GM12878 (cell line): ENCODE results near the gene PRKCZ. TPM values are rescaled to one million over a fixed set of nuclear protein-coding genes. Genes with fewer than 3 reads are reported as not detected.

Experiments used
- ATAC-seq: fragments of 200-7000 bp; cut with Tn5 transposase; 3 replicates; pipeline ENCODE4 v1.9.1; 2020; ENCODE audit warnings: mild to moderate bottlenecking, moderate library complexity
- BruUV-seq: library from RNA; stranded (reverse); fragments of 400-500 nt; replicated peaks from 2 replicates; lab custom pipeline; 2021; lab: Mats Ljungman, UMichigan
- CTCF ChIA-PET: fragments of 300-600 bp; sonication (Branson Sonifier 250); formaldehyde crosslinking; extraction: SDS; loops from one replicate; lab custom pipeline; 2021; ENCODE audit warnings: inconsistent platforms; lab: Yijun Ruan, JAX
- POLR2A ChIA-PET: fragments of 350-600 bp; formaldehyde crosslinking; extraction: SDS; loops from one replicate; lab custom pipeline; 2021; ENCODE audit warnings: inconsistent platforms; lab: Charles Lee
- RAD21 ChIA-PET: fragments of 300-600 bp; sonication (Branson Sonifier 250); formaldehyde crosslinking; loops from one replicate; lab custom pipeline; 2023; ENCODE audit warnings: antibody characterized with exemption; ENCODE audit not compliant: unreplicated experiment; lab: Charles Lee
- SMC1A ChIA-PET: fragments of 300-600 bp; sonication (Branson Sonifier 250); formaldehyde crosslinking; loops from one replicate; lab custom pipeline; 2023; ENCODE audit not compliant: unreplicated experiment, uncharacterized antibody; lab: Charles Lee
- DNase-seq: peaks from one replicate; pipeline ENCODE4 v3.0.0-alpha.2; 2011; ENCODE audit warnings: low read depth, low spot score
- FAIRE-seq: peaks from 3 replicates; lab custom pipeline; 2011; peaks lifted over from hg19 to GRCh38; lab: Jason Lieb, UNC
- H2AFZ ChIP-seq: 2 replicates; pipeline ENCODE4 v1.6.0; 2011; ENCODE audit warnings: low read depth, low read length, control low read depth; ENCODE audit not compliant: control insufficient read depth
- H3K27ac ChIP-seq: 2 replicates; pipeline ENCODE4 v1.5.1; 2011; ENCODE audit warnings: control low read depth; ENCODE audit not compliant: control insufficient read depth, insufficient read depth
- H3K27me3 ChIP-seq, 2 experiments: replicated peaks in 1 of 2; 2 replicates each; pipeline versions ENCODE4 v1.6.0 to v1.6.1; 2011; ENCODE audit warnings: low read length in 1 of 2; ENCODE audit not compliant: control insufficient read depth in 2 of 2, insufficient read depth in 2 of 2
- H3K36me3 ChIP-seq, 2 experiments: 2 replicates each; pipeline ENCODE4 v1.5.1; 2011; ENCODE audit warnings: low read length in 1 of 2; ENCODE audit not compliant: control insufficient read depth in 2 of 2, insufficient read depth in 2 of 2
- H3K4me1 ChIP-seq: 2 replicates; pipeline ENCODE4 v1.6.1; 2011; ENCODE audit warnings: mild to moderate bottlenecking, low read length, moderate library complexity, mixed read lengths; ENCODE audit not compliant: control insufficient read depth, insufficient read depth
- H3K4me2 ChIP-seq: 2 replicates; pipeline ENCODE4 v1.6.0; 2011; ENCODE audit warnings: control low read depth; ENCODE audit not compliant: control insufficient read depth, insufficient read depth
- H3K4me3 ChIP-seq: fragments of 200-600 bp; sonication (generic); 2 replicates; pipeline ENCODE4 v1.5.1; 2016
- H3K79me2 ChIP-seq: 2 replicates; pipeline ENCODE4 v1.6.0; 2011; ENCODE audit warnings: low read length; ENCODE audit not compliant: control insufficient read depth, insufficient read depth
- H3K9ac ChIP-seq: 2 replicates; pipeline ENCODE4 v1.8.0; 2011; ENCODE audit warnings: low read length, control low read depth, mixed read lengths; ENCODE audit not compliant: control insufficient read depth, insufficient read depth
- H3K9me3 ChIP-seq: replicated peaks from 3 replicates; pipeline ENCODE4 v1.5.1; 2011; ENCODE audit warnings: mild to moderate bottlenecking, low read length; ENCODE audit not compliant: control insufficient read depth, insufficient read depth
- H4K20me1 ChIP-seq: 2 replicates; pipeline ENCODE4 v1.6.0; 2011; ENCODE audit not compliant: control insufficient read depth, insufficient read depth
- CEBPB ChIP-seq, 2 experiments: fragments of 150-350 bp in 1 of 2; IDR thresholded peaks; 2 replicates each; pipeline ENCODE4 v1.6.1; 2012 to 2014; ENCODE audit warnings: low read depth in 2 of 2, low read length in 2 of 2, borderline replicate concordance in 1 of 2, inconsistent platforms in 1 of 2
- CEBPZ ChIP-seq: fragments of 150-350 bp; IDR thresholded peaks from 2 replicates; pipeline ENCODE4 v1.6.1; 2016; ENCODE audit warnings: low read depth, low read length
- CHD1 ChIP-seq: IDR thresholded peaks from 2 replicates; pipeline ENCODE4 v1.6.1; 2012; ENCODE audit warnings: low read depth, low read length, improper control_type of control experiment
- JUNB ChIP-seq: IDR thresholded peaks from 2 replicates; pipeline ENCODE4 v1.6.1; 2016; ENCODE audit warnings: antibody characterized with exemption, mild to moderate bottlenecking
- KDM1A ChIP-seq: fragments of 200-600 bp; sonication (generic); IDR thresholded peaks from 2 replicates; pipeline ENCODE4 v1.6.1; 2016; ENCODE audit warnings: borderline replicate concordance
- MTA2 ChIP-seq: fragments of 450-650 bp; IDR thresholded peaks from 2 replicates; pipeline ENCODE4 v1.6.1; 2016; ENCODE audit warnings: low read depth, mild to moderate bottlenecking, moderate library complexity
- SKIL ChIP-seq: fragments of 450-650 bp; IDR thresholded peaks from 2 replicates; pipeline ENCODE4 v1.6.1; 2017; ENCODE audit warnings: mild to moderate bottlenecking, low read depth, inconsistent platforms; ENCODE audit not compliant: poor library complexity, severe bottlenecking
- SMAD5 ChIP-seq: IDR thresholded peaks from 2 replicates; pipeline ENCODE4 v1.6.1; 2016; ENCODE audit warnings: antibody characterized with exemption, low read depth
- SMARCA5 ChIP-seq: fragments of 450-650 bp; IDR thresholded peaks from 2 replicates; pipeline ENCODE4 v1.6.1; 2017; ENCODE audit warnings: mild to moderate bottlenecking
- TARDBP ChIP-seq: IDR thresholded peaks from 2 replicates; pipeline ENCODE4 v1.6.1; 2016; ENCODE audit warnings: borderline replicate concordance
- TCF7 ChIP-seq: IDR thresholded peaks from 2 replicates; pipeline ENCODE4 v1.6.1; 2014; ENCODE audit warnings: antibody characterized with exemption, borderline replicate concordance
- YY1 ChIP-seq: IDR thresholded peaks from 2 replicates; pipeline ENCODE4 v1.6.1; 2011; ENCODE audit warnings: low read depth, mild to moderate bottlenecking, low read length
- WGBS: methylation state at CpG from one replicate; pipeline ENCODE4 v1.1.6; 2016; ENCODE audit warnings: low lambda C conversion rate; ENCODE audit not compliant: insufficient replicate concordance, insufficient coverage; ENCODE audit errors: missing lambda C conversion rate; 5-methylcytosine and 5-hydroxymethylcytosine counted together
- in situ Hi-C: fragments of 300-500 bp; cut with MboI; formaldehyde crosslinking; loops from 9 replicates; pipeline ENCODE4 v1.14.3; 2018; ENCODE audit warnings: mixed read lengths
- intact Hi-C: fragments of 100-400 bp; cut with micrococcal nuclease; formaldehyde crosslinking; loops from one replicate; pipeline ENCODE4 v1.14.2; 2022; ENCODE audit not compliant: unreplicated experiment
- polyA plus RNA-seq, 11 experiments: library from polyadenylated mRNA; depleted of rRNA in 4 of 11; unstranded in 6 of 11; stranded (reverse) in 5 of 11; fragments of >200 nt; fragmentation: Nextera tagmentation in 4 of 11; fragmentation: Illumina TruSeq in 1 of 11; extraction: Ambion mirVana in 4 of 11; extraction: Trizol in 1 of 11; gene quantifications; 1 replicate in 1 of 11; 2 replicates in 10 of 11; pipeline versions ENCODE4 v1.2.1 to v1.2.3, GENCODE V29; 2011 to 2016; ENCODE audit warnings: inconsistent platforms in 2 of 11, missing spikeins in 2 of 11, low read depth in 1 of 11
- total RNA-seq, 4 experiments: library from RNA; depleted of rRNA in 3 of 4; stranded (reverse); fragments of >200 nt in 3 of 4; fragmentation: Illumina TruSeq in 1 of 4; extraction: Trizol in 1 of 4; gene quantifications; 2 replicates each; pipeline versions ENCODE4 v1.2.1 to v1.2.3, GENCODE V29; 2013 to 2021
- TF ChIP-seq, protein P1 (sequence below): fragments of 450-650 bp; conservative IDR thresholded peaks from 2 replicates; pipeline ENCODE4 v1.6.1; 2017; ENCODE audit warnings: mild to moderate bottlenecking, moderate library complexity

The PRKCZ gene
- total and polyA plus RNA-seq, 10 of the 15 experiments (the other 5 are each of a cell fraction or from before 2014, with no cell fraction given): 0.05 to 1.9 (median 0.64) TPM; not detected in 1

- TF ChIP-seq, protein P1, sequence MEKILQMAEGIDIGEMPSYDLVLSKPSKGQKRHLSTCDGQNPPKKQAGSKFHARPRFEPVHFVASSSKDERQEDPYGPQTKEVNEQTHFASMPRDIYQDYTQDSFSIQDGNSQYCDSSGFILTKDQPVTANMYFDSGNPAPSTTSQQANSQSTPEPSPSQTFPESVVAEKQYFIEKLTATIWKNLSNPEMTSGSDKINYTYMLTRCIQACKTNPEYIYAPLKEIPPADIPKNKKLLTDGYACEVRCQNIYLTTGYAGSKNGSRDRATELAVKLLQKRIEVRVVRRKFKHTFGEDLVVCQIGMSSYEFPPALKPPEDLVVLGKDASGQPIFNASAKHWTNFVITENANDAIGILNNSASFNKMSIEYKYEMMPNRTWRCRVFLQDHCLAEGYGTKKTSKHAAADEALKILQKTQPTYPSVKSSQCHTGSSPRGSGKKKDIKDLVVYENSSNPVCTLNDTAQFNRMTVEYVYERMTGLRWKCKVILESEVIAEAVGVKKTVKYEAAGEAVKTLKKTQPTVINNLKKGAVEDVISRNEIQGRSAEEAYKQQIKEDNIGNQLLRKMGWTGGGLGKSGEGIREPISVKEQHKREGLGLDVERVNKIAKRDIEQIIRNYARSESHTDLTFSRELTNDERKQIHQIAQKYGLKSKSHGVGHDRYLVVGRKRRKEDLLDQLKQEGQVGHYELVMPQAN: no peak
- no peak for TF ChIP-seq YY1
- TF ChIP-seq SMARCA5: no peak
- no peak for TF ChIP-seq SMAD5
- TF ChIP-seq TCF7: no peak
Observed at GRCh38 chr1:2127187-2128145, 77.3 kb downstream of the PRKCZ start (continued).

- CTCF ChIA-PET: no interaction called here
- TF ChIP-seq TARDBP (no peak), KDM1A (no peak), CEBPB (IDR thresholded peaks at IDR 0.05; ENCODE audit: borderline replicate concordance in 1 of 2, low read depth in 2 of 2, low read length in 2 of 2) (no peak), JUNB (no peak), CEBPZ (no peak), CHD1 (no peak), MTA2 (no peak), SKIL (no peak)
Observed at GRCh38 chr1:2128189-2128901, 78.1 kb downstream of the PRKCZ start.

More at GRCh38 chr1:2128189-2128901, 78.1 kb downstream of the PRKCZ start:
- Histone ChIP-seq H3K36me3 (no peaks in the 10 kb centered on the region), H3K4me2 (no peak overlapping the region), H4K20me1 (no peaks in the 10 kb centered on the region), H3K79me2 (no peaks in the 10 kb centered on the region), H3K9me3 (no peaks in the 10 kb centered on the region), H3K4me1 (peaks cover 11% of the 10 kb centered on the region), H3K9ac (no peak overlapping the region), H3K27ac (no peak overlapping the region), H3K4me3 (no peak overlapping the region), H2AFZ (no peak overlapping the region), H3K27me3 (no peaks in the 10 kb centered on the region)
- BruUV-seq: no TSS peak
- ChIA-PET POLR2A (no interaction called here), RAD21 (no interaction called here), SMC1A (no interaction called here)
- FAIRE-seq (no peak), ATAC-seq (no peak), DNase-seq (no peak)
- intact Hi-C loops (no loop called here), in situ Hi-C loops (no loop called here)
- WGBS: 86% methylated on average over 28 of the region's 29 CpGs
